ENCODE measurements around the gene TNFSF13. TPM values are rescaled to one million over a fixed set of nuclear protein-coding genes. Genes with fewer than 3 reads are reported as not detected.

TNFSF13 gene
- total RNA-seq, 1 experiment from 2014 or later: 3.2 TPM

DNA sequence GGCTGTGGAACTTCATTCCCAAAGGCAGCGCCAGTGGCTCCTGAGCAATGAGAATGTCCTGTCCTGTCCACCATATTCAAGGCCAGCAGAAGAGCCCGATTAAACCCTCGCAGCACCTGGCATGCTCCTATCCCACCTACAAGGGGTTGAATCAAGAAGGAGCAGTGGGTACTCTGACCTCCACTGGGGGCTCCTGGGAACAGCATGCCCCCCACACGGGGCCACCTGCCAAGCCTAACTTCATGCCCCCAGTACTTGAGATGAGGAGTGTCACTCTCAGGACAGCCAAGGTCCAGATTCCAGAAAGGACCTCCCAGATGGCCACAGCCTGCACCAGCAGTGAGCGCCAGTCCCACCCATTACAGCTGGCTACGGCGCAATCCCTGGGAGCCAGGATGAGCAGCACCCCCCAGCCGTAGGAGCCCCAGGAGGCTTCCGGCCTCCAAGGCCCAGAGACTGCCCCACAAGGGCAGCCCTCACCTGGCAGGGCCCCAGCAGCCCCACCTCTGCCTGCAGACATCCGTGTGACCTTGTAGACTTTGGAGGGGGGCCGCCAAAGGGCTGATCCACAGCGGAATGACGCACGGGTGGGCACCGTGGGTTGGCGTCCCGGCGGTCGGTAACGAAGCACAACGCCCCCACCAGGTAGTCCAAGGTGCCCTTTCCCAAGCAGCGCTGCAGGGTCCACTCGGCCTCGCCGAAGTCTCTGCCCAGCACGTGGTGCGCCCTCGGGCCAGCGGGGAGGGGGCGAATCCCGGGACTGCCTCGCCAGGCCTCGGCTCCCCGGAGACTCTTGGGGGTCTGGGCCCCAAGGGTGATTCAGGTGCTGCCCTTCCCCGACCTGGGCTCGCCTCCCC is 24.1 kb downstream of the TNFSF13 start (continued):
- TF ChIP-seq, protein P1, sequence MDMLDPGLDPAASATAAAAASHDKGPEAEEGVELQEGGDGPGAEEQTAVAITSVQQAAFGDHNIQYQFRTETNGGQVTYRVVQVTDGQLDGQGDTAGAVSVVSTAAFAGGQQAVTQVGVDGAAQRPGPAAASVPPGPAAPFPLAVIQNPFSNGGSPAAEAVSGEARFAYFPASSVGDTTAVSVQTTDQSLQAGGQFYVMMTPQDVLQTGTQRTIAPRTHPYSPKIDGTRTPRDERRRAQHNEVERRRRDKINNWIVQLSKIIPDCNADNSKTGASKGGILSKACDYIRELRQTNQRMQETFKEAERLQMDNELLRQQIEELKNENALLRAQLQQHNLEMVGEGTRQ (CRISPR knock-in tag; IDR thresholded peaks at IDR 0.05): peak; percentile 17; the same call in 1 of the 2 replicates
- no peak for TF ChIP-seq SMAD4 (CRISPR knock-in tag; IDR thresholded peaks at IDR 0.05)
- no peak for TF ChIP-seq CBFB (CRISPR knock-in tag; IDR thresholded peaks at IDR 0.05; ENCODE audit: low read depth)
- TF ChIP-seq, protein P2, sequence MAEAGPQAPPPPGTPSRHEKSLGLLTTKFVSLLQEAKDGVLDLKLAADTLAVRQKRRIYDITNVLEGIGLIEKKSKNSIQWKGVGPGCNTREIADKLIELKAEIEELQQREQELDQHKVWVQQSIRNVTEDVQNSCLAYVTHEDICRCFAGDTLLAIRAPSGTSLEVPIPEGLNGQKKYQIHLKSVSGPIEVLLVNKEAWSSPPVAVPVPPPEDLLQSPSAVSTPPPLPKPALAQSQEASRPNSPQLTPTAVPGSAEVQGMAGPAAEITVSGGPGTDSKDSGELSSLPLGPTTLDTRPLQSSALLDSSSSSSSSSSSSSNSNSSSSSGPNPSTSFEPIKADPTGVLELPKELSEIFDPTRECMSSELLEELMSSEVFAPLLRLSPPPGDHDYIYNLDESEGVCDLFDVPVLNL (CRISPR knock-in tag; IDR thresholded peaks at IDR 0.05; ENCODE audit: borderline replicate concordance, low read depth): peak; percentile 44; the same call in 1 of the 2 replicates

DNA sequence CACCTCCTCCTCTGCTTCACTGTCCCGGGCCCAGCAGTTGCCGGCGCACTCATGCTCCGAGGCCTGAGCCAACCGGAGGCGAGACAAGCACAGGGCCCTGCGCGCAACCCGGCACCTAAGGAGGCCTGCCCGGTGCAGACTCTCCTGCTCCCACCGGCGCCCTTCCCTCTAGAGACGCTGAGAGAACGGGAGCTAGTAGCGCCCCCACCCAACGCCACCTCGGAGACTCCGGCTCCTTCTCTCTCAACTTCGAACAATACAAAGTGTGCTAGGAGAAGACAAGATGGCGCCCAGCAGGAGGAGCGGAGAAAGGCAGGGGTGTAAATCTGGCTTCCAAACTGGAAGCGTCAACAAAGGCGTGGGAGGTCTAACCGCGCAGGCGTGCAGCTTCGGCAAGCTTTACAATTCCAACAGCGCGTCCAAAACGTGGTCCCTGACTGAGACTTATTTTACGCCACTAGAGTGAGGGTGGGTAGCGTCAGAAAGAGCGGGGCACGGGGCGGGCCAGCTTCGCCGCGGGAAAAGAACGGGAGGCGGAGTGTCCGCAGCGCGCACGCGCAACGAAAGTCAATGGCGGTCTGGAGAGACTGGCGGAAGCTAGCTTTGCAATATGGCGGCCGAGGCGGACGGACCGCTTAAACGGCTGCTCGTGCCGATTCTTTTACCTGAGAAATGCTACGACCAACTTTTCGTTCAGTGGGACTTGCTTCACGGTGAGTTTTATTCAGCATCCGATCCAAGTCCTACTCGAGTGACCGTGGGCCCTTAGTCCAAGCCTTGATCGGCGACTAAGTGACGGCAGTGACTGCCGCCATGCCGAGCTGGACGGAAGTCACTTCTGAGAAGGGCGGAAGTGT is 24.9 kb downstream of the TNFSF13 start, which contains the start of gene MPDU1:
Gene MPDU1 (plus strand): TSS at position 600 of the 857 bp plus-strand sequence. CDS start 11 bp downstream, at position 611.
- Mint-ChIP-seq H3K9me3 (no peaks in the 10 kb centered on the region), H3K4me3 (peak within 1 kb of the TSS; percentile 97), H3K36me3 (peaks cover 19% of the 10 kb centered on the region), H3K27me3 (ENCODE audit: low read depth) (no peaks in the 10 kb centered on the region), H3K27ac (peak within 1 kb of the TSS; percentile 100), H3K4me1 (peaks cover 48% of the 10 kb centered on the region)
- ATAC-seq (peak; percentile 26), DNase-seq (ENCODE audit: low spot score) (peak; percentile 96)
- CTCF ChIA-PET: interaction anchor here (0.6 to 1.8 kb wide), 10 partner anchors 23 to 537 kb away, joined by 3 to 10 read pairs (median 4); partner anchors contain the start of genes DNAH2, FXR2, TP53 and WRAP53
- POLR2A ChIA-PET: interaction anchor here (0.6 to 2.8 kb wide), 16 partner anchors 8 to 274 kb away, joined by 3 to 26 read pairs (median 6); partner anchors contain the start of genes FXR2, NEURL4, POLR2A and SAT2
- TF ChIP-seq ZNF219 (CRISPR knock-in tag; IDR thresholded peaks at IDR 0.05; ENCODE audit: borderline replicate concordance) (no peak), FOXJ3 (CRISPR knock-in tag; IDR thresholded peaks at IDR 0.05; ENCODE audit: borderline replicate concordance) (no peak), SMAD3 (CRISPR knock-in tag; IDR thresholded peaks at IDR 0.05; ENCODE audit: borderline replicate concordance) (peak; percentile 17; the same call in 1 of the 2 replicates), RELA (CRISPR knock-in tag; IDR thresholded peaks at IDR 0.05; ENCODE audit: borderline replicate concordance) (no peak), OVOL2 (CRISPR knock-in tag; IDR thresholded peaks at IDR 0.05; ENCODE audit: borderline replicate concordance) (no peak), ZNF671 (CRISPR knock-in tag; IDR thresholded peaks at IDR 0.05) (no peak), GTF2I (CRISPR knock-in tag; conservative IDR thresholded peaks at IDR 0.05) (no peak), FOXK1 (CRISPR knock-in tag; IDR thresholded peaks at IDR 0.05) (peak; percentile 61), GABPB1 (CRISPR knock-in tag; IDR thresholded peaks at IDR 0.05) (no peak), JAZF1 (CRISPR knock-in tag; IDR thresholded peaks at IDR 0.05) (no peak), NFE2L1 (CRISPR knock-in tag; IDR thresholded peaks at IDR 0.05) (peak; percentile 80; the same call in 1 of the 2 replicates), IRF1 (CRISPR knock-in tag; IDR thresholded peaks at IDR 0.05) (no peak; the same call in 1 of the 2 replicates), NR3C1 (CRISPR knock-in tag; conservative IDR thresholded peaks at IDR 0.05; ENCODE audit: low read depth) (no peak), ELF4 (CRISPR knock-in tag; IDR thresholded peaks at IDR 0.05; ENCODE audit: low read depth) (no peak), CBFB (CRISPR knock-in tag; IDR thresholded peaks at IDR 0.05; ENCODE audit: low read depth) (no peak), NFATC4 (CRISPR knock-in tag; IDR thresholded peaks at IDR 0.05) (no peak)
- TF ChIP-seq, protein P3, sequence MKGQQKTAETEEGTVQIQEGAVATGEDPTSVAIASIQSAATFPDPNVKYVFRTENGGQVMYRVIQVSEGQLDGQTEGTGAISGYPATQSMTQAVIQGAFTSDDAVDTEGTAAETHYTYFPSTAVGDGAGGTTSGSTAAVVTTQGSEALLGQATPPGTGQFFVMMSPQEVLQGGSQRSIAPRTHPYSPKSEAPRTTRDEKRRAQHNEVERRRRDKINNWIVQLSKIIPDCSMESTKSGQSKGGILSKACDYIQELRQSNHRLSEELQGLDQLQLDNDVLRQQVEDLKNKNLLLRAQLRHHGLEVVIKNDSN (CRISPR knock-in tag; IDR thresholded peaks at IDR 0.05): 0 out of 2 replicates have a peak, but pooled peaks have one; percentile 1
- TF ChIP-seq, protein P4, sequence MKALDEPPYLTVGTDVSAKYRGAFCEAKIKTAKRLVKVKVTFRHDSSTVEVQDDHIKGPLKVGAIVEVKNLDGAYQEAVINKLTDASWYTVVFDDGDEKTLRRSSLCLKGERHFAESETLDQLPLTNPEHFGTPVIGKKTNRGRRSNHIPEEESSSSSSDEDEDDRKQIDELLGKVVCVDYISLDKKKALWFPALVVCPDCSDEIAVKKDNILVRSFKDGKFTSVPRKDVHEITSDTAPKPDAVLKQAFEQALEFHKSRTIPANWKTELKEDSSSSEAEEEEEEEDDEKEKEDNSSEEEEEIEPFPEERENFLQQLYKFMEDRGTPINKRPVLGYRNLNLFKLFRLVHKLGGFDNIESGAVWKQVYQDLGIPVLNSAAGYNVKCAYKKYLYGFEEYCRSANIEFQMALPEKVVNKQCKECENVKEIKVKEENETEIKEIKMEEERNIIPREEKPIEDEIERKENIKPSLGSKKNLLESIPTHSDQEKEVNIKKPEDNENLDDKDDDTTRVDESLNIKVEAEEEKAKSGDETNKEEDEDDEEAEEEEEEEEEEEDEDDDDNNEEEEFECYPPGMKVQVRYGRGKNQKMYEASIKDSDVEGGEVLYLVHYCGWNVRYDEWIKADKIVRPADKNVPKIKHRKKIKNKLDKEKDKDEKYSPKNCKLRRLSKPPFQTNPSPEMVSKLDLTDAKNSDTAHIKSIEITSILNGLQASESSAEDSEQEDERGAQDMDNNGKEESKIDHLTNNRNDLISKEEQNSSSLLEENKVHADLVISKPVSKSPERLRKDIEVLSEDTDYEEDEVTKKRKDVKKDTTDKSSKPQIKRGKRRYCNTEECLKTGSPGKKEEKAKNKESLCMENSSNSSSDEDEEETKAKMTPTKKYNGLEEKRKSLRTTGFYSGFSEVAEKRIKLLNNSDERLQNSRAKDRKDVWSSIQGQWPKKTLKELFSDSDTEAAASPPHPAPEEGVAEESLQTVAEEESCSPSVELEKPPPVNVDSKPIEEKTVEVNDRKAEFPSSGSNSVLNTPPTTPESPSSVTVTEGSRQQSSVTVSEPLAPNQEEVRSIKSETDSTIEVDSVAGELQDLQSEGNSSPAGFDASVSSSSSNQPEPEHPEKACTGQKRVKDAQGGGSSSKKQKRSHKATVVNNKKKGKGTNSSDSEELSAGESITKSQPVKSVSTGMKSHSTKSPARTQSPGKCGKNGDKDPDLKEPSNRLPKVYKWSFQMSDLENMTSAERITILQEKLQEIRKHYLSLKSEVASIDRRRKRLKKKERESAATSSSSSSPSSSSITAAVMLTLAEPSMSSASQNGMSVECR (CRISPR knock-in tag; IDR thresholded peaks at IDR 0.05; ENCODE audit: borderline replicate concordance): 0 out of 2 replicates have a peak, but pooled peaks have one; percentile 21
- TF ChIP-seq, protein P5, sequence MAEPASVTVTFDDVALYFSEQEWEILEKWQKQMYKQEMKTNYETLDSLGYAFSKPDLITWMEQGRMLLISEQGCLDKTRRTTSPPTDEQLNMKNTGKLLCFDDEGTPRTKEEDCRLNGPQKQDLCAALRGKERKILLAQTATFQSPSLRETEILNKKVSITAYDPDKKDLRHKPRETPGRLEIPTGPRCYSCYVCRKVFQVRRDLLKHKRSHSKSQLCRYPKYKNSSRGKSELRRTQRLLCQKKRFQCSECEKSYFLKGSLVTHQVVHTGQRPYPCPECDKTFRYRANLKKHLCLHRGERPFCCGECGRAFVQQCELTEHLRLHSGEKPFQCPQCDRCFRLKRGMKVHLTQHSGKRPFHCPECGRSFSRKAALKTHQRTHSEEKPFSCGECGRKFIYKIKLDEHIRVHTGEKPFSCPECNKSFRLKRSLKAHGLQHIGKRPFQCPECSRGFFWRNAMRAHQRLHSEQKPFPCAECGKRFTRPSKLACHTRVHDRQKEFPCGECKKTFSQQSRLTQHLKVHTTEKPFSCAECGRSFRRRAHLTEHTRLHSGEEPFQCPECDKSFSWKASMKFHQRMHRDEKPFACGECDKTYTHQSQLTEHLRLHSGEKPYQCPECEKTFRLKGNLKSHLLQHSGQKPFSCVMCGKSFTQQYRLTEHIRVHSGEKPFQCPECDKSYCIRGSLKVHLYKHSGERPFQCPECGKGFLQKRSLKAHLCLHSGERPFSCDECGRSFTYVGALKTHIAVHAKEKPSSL (CRISPR knock-in tag; conservative IDR thresholded peaks at IDR 0.05): no peak
